ENCODE results near the gene SRF. TPM values are rescaled to one million over a fixed set of nuclear protein-coding genes. Genes with fewer than 3 reads are reported as not detected.
A peak's percentile ranks its signal among the peaks of the same experiment; 100 is the strongest.

SRF gene
- total RNA-seq, 2 experiments from 2014 or later = 22.8 to 24.2 TPM

GRCh38 chr6:43200541-43200940, 29.5 kb downstream of the SRF start:
- Histone ChIP-seq H4K20me1 (ENCODE audit: insufficient read depth, low read length) (no peaks in the 10 kb centered on the region), H3K4me3 (ENCODE audit: low read depth, low read length, poor library complexity, severe bottlenecking) (no peak overlapping the region), H2AFZ (ENCODE audit: low read length) (no peak overlapping the region), H3K27ac (ENCODE audit: low read depth, low read length, poor library complexity, severe bottlenecking) (no peak overlapping the region), H3K9me2 (ENCODE audit: insufficient read depth, low read length) (no peaks in the 10 kb centered on the region), H3K79me2 (ENCODE audit: insufficient read depth, low read depth, low read length) (no peaks in the 10 kb centered on the region), H3K36me3 (ENCODE audit: insufficient read depth, low read length) (peaks cover 9% of the 10 kb centered on the region; the same call in 1 of the 2 replicates), H3K4me2 (ENCODE audit: low read length) (no peak overlapping the region), H3K9me3 (ENCODE audit: low read length) (no peaks in the 10 kb centered on the region), H3K4me1 (ENCODE audit: insufficient read depth, low read length, poor library complexity, severe bottlenecking) (no peaks in the 10 kb centered on the region)
- no TSS peak for BruUV-seq (replicated peaks)
- intact Hi-C loops (cut with micrococcal nuclease; ENCODE audit: unreplicated experiment) = no loop called here
- ChIA-PET POLR2A (no interaction called here), CTCF (ENCODE audit: unreplicated experiment) (no interaction called here)
- DNase-seq (ENCODE audit: low spot score) = no peak
- no peak for TF ChIP-seq CTCF (conservative IDR thresholded peaks at IDR 0.05; ENCODE audit: low read length)

- Histone ChIP-seq H4K20me1 (ENCODE audit: insufficient read depth, low read length) (no peaks in the 10 kb centered on the region), H3K9me2 (ENCODE audit: insufficient read depth, low read length) (no peaks in the 10 kb centered on the region), H3K27ac (ENCODE audit: low read depth, low read length, poor library complexity, severe bottlenecking) (no peak overlapping the region), H2AFZ (ENCODE audit: low read length) (no peak overlapping the region), H3K4me2 (ENCODE audit: low read length) (no peak overlapping the region), H3K79me2 (ENCODE audit: insufficient read depth, low read depth, low read length) (no peaks in the 10 kb centered on the region), H3K4me3 (ENCODE audit: low read depth, low read length, poor library complexity, severe bottlenecking) (no peak overlapping the region), H3K9me3 (ENCODE audit: low read length) (no peaks in the 10 kb centered on the region), H3K36me3 (ENCODE audit: insufficient read depth, low read length) (no peaks in the 10 kb centered on the region), H3K4me1 (ENCODE audit: insufficient read depth, low read length, poor library complexity, severe bottlenecking) (no peaks in the 10 kb centered on the region)
- no peak for DNase-seq (ENCODE audit: low spot score)
- ChIA-PET POLR2A (no interaction called here), CTCF (ENCODE audit: unreplicated experiment) (no interaction called here)
- BruUV-seq (replicated peaks) = no TSS peak
- no peak for TF ChIP-seq EZH2phosphoT487 (IDR thresholded peaks at IDR 0.05; ENCODE audit: borderline replicate concordance, low read depth, low read length)
- TF ChIP-seq CTCF (conservative IDR thresholded peaks at IDR 0.05; ENCODE audit: low read length) = no peak
- intact Hi-C loops (cut with micrococcal nuclease; ENCODE audit: unreplicated experiment) = no loop called here
Measured at GRCh38 chr6:43202451-43202850, 31.4 kb downstream of the SRF start.

GRCh38 chr6:43203029-43203717, 32.1 kb downstream of the SRF start:
- Histone ChIP-seq H3K4me1 (ENCODE audit: insufficient read depth, low read length, poor library complexity, severe bottlenecking) (no peaks in the 10 kb centered on the region), H4K20me1 (ENCODE audit: insufficient read depth, low read length) (no peaks in the 10 kb centered on the region), H3K4me2 (ENCODE audit: low read length) (no peak overlapping the region), H3K9me3 (ENCODE audit: low read length) (no peaks in the 10 kb centered on the region), H2AFZ (ENCODE audit: low read length) (no peak overlapping the region), H3K79me2 (ENCODE audit: insufficient read depth, low read depth, low read length) (no peaks in the 10 kb centered on the region), H3K36me3 (ENCODE audit: insufficient read depth, low read length) (no peaks in the 10 kb centered on the region), H3K9me2 (ENCODE audit: insufficient read depth, low read length) (no peaks in the 10 kb centered on the region), H3K27ac (ENCODE audit: low read depth, low read length, poor library complexity, severe bottlenecking) (no peak overlapping the region), H3K4me3 (ENCODE audit: low read depth, low read length, poor library complexity, severe bottlenecking) (no peak overlapping the region)
- POLR2A ChIA-PET = no interaction called here
- TF ChIP-seq CTCF (conservative IDR thresholded peaks at IDR 0.05; ENCODE audit: low read length) = 0 out of 2 replicates have a peak, but pooled peaks have one; percentile 12
- no peak for TF ChIP-seq EZH2phosphoT487 (IDR thresholded peaks at IDR 0.05; ENCODE audit: borderline replicate concordance, low read depth, low read length)
- BruUV-seq (replicated peaks) = no TSS peak
- CTCF ChIA-PET (ENCODE audit: unreplicated experiment) = no interaction called here
- no peak for DNase-seq (ENCODE audit: low spot score)
- intact Hi-C loops (cut with micrococcal nuclease; ENCODE audit: unreplicated experiment) = no loop called here

All from OCI-LY7 (cell line).